Lower leg skin (tissue), 4 donors: ENCODE results near the gene DIABLO. TPM values are rescaled to one million over a fixed set of nuclear protein-coding genes. Genes with fewer than 3 reads are reported as not detected.

Experiments
- DNase-seq, 2 donors: peaks; one replicate each; pipeline ENCODE4 v3.0.0-alpha.2; 2019; ENCODE audit warnings: low spot score in 2 of 2
- H3K4me3 ChIP-seq: fragments of 200-600 bp; sonication (generic); 2 replicates; pipeline ENCODE4 v1.5.1; 2017; ENCODE audit warnings: mild to moderate bottlenecking, low read depth; ENCODE audit not compliant: poor library complexity, severe bottlenecking
- CTCF ChIP-seq, 3 donors: fragments of 450-650 bp; IDR thresholded peaks; one replicate each; pipeline ENCODE4 v1.5.1; 2016; ENCODE audit warnings: antibody characterized with exemption in 3 of 3, mild to moderate bottlenecking in 3 of 3, moderate library complexity in 2 of 3
- POLR2A ChIP-seq, 2 donors: fragments of 450-650 bp; IDR thresholded peaks; one replicate each; pipeline ENCODE4 v1.6.1; 2016 to 2017; ENCODE audit warnings: antibody characterized with exemption in 2 of 2, mild to moderate bottlenecking in 1 of 2, moderate library complexity in 1 of 2
- WGBS, 2 donors: methylation state at CpG; one replicate each; pipeline ENCODE4 v1.1.5; 2018; 5-methylcytosine and 5-hydroxymethylcytosine counted together
- intact Hi-C: fragments of 100-400 bp; cut with DNase I; formaldehyde crosslinking; loops from one replicate; pipeline ENCODE4 v1.15.0; 2023; ENCODE audit warnings: low total_unique reads
- total RNA-seq, 4 donors: library from RNA; depleted of rRNA; stranded (reverse); fragments of >200 nt; gene quantifications; one replicate each; pipeline ENCODE4 v1.1.0, GENCODE V29; 2016

Gene DIABLO
- total RNA-seq, 4 donors from 2014 or later, result 35.5 to 43.9 (median 40.8) TPM

GRCh38 chr12:122159882-122160281, 66.0 kb downstream of the DIABLO start:
- TF ChIP-seq CTCF (IDR thresholded peaks at IDR 0.05) (no peak), POLR2A (IDR thresholded peaks at IDR 0.05) (no peak)
- WGBS, 2 donors, result 69 to 76% methylated on average over 4 of the region's 4 CpGs
- H3K4me3 ChIP-seq, result no peak overlapping the region
- intact Hi-C loops, result no loop called here
- no peak for DNase-seq

- intact Hi-C loops, result no loop called here
- no peak for TF ChIP-seq CTCF (IDR thresholded peaks at IDR 0.05)
- TF ChIP-seq POLR2A (IDR thresholded peaks at IDR 0.05), result no peak
- no peak for DNase-seq
- H3K4me3 ChIP-seq, result no peak overlapping the region
- WGBS, 2 donors, result 77 to 86% methylated on average over 7 of the region's 7 CpGs
Measured at GRCh38 chr12:122158700-122159285, 67.1 kb downstream of the DIABLO start.

Other genes starting within 250 kb of the DIABLO start
- gene BCL7A, start 204.2 kb downstream of the DIABLO start, total RNA-seq, result 10 to 100 TPM; 17.8 to 22.3 (median 18.9) TPM
- gene MLXIP, start 147.3 kb downstream of the DIABLO start, total RNA-seq, result 10 to 100 TPM; 15.5 to 34.5 (median 19.8) TPM
- gene IL31, start 51.8 kb downstream of the DIABLO start, total RNA-seq, result not detected
- 1 to 10 TPM in 2 of 4 donors, not detected in 2; 1.2 to 2.3 TPM for gene LRRC43, start 42.9 kb downstream of the DIABLO start, total RNA-seq
- 10 to 100 TPM in 1 of 4 donors, 1 to 10 TPM in 3; 7.4 to 14.9 (median 8.1) TPM for gene B3GNT4, start 22.3 kb downstream of the DIABLO start, total RNA-seq
- 10 to 100 TPM; 13.5 to 22.4 (median 17.3) TPM for gene VPS33A, start 40.4 kb upstream of the DIABLO start, total RNA-seq
- 100 to 1,000 TPM; 118 to 164 (median 133) TPM for gene CLIP1, start 196.6 kb upstream of the DIABLO start, total RNA-seq